ENCODE results near the gene PACS1.

Gene PACS1

GRCh38 chr11:66262191-66262590, 192.1 kb downstream of the PACS1 start:
- no peak for TF ChIP-seq CTCF (IDR thresholded peaks at IDR 0.05; ENCODE audit: low read depth, low read length)
- no peak for DNase-seq (ENCODE audit: low read depth in 2 of 2)
- H3K4me3 ChIP-seq (replicated peaks in 1 of 2; ENCODE audit: low read depth in 2 of 2, low read length in 2 of 2): no peak overlapping the region

- no peak for DNase-seq (ENCODE audit: low read depth in 2 of 2)
- no peak overlapping the region for H3K4me3 ChIP-seq (replicated peaks in 1 of 2; ENCODE audit: low read depth in 2 of 2, low read length in 2 of 2)
- no peak for TF ChIP-seq CTCF (IDR thresholded peaks at IDR 0.05; ENCODE audit: low read depth, low read length)
Observed at GRCh38 chr11:66262696-66263095, 192.6 kb downstream of the PACS1 start.

- H3K4me3 ChIP-seq (replicated peaks in 1 of 2; ENCODE audit: low read depth in 2 of 2, low read length in 2 of 2): no peak overlapping the region
- no peak for DNase-seq (ENCODE audit: low read depth in 2 of 2)
- no peak for TF ChIP-seq CTCF (IDR thresholded peaks at IDR 0.05; ENCODE audit: low read depth, low read length)
Observed at GRCh38 chr11:66263231-66263630, 193.2 kb downstream of the PACS1 start.

- no peak overlapping the region for H3K4me3 ChIP-seq (replicated peaks in 1 of 2; ENCODE audit: low read depth in 2 of 2, low read length in 2 of 2)
- DNase-seq (ENCODE audit: low read depth in 2 of 2): no peak
- TF ChIP-seq CTCF (IDR thresholded peaks at IDR 0.05; ENCODE audit: low read depth, low read length): no peak
Observed at GRCh38 chr11:66263785-66264184, 193.7 kb downstream of the PACS1 start.

GRCh38 chr11:66264383-66264782, 194.3 kb downstream of the PACS1 start:
- no peak for TF ChIP-seq CTCF (IDR thresholded peaks at IDR 0.05; ENCODE audit: low read depth, low read length)
- no peak overlapping the region for H3K4me3 ChIP-seq (replicated peaks in 1 of 2; ENCODE audit: low read depth in 2 of 2, low read length in 2 of 2)
- no peak for DNase-seq (ENCODE audit: low read depth in 2 of 2)

- peak; percentile 46 for TF ChIP-seq CTCF (IDR thresholded peaks at IDR 0.05; ENCODE audit: low read depth, low read length)
- H3K4me3 ChIP-seq (replicated peaks in 1 of 2; ENCODE audit: low read depth in 2 of 2, low read length in 2 of 2): no peak overlapping the region
- no peak for DNase-seq (ENCODE audit: low read depth in 2 of 2)
Observed at GRCh38 chr11:66264914-66265313, 194.8 kb downstream of the PACS1 start.
